GM12874 (cell line): ENCODE measurements around the gene ACO2.

Source experiments
- TF ChIP-seq, protein P1 (sequence below): IDR thresholded peaks from 2 replicates; pipeline ENCODE4 v1.5.1; 2011; ENCODE audit warnings: low read depth, mild to moderate bottlenecking, control low read depth, low read length, moderate library complexity; ENCODE audit not compliant: insufficient read depth

ACO2 gene

DNA sequence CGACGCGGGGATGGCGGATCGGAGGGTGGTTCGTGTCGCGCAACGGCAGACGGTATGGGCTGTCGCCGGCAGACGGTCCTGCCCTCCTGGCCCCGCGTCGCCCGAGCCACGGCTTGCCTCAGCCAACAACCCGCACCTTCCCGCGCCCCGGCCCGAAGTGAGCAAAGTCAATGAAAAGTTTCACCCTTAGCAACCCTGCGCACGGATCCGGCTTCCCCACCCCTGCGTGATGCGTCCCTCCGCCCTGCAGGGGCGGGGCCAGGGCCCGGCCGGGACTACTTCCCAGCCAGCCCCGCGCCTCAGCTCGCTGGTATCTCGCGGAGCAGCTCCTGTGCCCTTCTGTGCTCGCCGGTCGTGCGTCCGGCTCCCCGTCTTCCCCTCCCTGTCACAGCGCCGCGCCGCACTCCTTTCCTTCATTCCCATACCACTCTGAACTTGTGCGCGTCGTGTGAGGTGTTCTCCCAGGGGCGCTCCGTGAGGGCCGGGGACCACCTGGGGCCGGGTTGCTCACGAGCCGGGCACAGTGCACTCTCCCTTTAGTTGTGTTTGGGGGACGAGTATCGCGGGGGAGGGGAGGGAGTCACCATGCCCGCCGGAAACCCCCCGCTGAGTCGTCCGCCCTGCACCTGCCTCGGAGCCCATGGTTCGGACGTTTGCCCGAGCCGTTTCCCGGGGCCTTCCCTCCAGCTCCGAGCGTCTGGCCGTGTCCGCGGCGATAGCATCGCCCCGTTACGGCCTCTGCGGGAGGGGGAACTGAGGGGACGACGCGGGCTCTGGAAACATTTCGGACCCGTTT is 22.1 kb upstream of the ACO2 start, which contains the start of gene TOB2:
TSS of gene TOB2 (minus strand) at position 163 of the 796 bp plus-strand sequence. CDS start 9,456 bp downstream, outside the sequence.
- TF ChIP-seq, protein P1, sequence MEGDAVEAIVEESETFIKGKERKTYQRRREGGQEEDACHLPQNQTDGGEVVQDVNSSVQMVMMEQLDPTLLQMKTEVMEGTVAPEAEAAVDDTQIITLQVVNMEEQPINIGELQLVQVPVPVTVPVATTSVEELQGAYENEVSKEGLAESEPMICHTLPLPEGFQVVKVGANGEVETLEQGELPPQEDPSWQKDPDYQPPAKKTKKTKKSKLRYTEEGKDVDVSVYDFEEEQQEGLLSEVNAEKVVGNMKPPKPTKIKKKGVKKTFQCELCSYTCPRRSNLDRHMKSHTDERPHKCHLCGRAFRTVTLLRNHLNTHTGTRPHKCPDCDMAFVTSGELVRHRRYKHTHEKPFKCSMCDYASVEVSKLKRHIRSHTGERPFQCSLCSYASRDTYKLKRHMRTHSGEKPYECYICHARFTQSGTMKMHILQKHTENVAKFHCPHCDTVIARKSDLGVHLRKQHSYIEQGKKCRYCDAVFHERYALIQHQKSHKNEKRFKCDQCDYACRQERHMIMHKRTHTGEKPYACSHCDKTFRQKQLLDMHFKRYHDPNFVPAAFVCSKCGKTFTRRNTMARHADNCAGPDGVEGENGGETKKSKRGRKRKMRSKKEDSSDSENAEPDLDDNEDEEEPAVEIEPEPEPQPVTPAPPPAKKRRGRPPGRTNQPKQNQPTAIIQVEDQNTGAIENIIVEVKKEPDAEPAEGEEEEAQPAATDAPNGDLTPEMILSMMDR = no peak

DNA sequence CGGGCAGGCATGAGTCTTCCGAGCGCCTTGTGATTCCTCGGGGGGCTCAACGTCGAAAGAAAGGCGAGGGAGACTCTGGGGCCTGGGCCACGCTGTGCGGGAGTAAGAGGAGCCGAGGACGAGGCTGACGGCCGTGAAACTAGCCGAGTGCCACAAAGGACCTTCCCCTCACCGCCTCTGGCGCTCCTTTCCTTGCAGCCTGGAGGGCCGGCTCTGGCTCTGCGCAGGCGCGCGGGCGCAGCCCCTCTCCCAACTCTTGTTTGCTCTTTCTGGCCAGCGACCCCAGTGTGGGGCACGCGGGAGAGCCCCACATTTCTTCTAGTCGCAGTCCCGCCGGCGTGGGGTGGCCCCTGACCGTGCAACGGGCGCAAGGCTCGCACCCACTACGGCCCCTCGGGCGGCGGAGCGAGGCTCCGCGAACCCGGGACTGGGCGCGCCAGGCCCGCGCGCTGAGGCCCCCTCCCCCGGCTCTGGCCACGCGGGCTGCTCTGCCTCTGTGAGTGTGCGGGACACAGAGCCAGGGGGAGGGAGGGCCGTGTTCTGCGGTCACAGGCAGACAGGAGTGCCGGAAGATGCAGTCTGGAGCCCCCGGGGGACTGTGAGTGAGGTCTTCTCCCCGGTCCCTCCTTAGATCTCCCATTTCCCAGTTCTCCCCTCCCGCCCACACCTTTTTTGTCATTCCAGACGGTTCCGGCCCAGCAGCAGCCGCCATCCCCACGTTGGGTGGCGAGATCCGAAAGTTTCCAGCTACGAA is 21.3 kb upstream of the ACO2 start:
- TF ChIP-seq, protein P1 = no peak

DNA sequence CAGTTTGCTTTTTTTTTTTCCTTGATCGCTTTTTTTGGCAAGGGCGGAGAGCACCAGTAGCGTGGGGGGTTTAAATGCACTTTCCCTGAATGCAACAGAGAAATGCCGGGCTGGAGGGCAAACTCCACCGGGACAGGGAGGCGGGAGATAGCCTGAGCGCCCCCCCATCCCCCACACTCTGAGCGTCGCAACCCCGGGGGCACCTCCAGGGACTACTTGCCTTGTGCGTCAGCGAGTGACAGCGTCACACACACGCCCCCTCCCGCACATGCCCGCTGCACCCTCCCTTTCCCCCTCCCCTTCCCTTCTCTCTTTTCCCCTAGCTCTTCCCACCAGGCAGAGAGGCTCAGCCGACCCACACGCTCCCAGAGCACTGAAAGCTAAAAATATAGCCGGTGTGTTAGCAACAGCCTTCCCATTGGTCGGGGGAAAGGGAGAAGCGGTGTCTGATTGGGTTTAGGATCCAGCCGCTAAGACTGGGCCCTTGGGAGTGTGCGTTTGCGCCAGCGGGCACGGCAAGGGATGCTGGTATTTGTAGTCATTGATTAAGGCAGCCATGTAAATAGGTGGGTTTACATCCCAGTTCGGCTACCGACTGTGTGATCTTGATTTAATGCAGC is 20.6 kb upstream of the ACO2 start:
- TF ChIP-seq, protein P1 = no peak

DNA sequence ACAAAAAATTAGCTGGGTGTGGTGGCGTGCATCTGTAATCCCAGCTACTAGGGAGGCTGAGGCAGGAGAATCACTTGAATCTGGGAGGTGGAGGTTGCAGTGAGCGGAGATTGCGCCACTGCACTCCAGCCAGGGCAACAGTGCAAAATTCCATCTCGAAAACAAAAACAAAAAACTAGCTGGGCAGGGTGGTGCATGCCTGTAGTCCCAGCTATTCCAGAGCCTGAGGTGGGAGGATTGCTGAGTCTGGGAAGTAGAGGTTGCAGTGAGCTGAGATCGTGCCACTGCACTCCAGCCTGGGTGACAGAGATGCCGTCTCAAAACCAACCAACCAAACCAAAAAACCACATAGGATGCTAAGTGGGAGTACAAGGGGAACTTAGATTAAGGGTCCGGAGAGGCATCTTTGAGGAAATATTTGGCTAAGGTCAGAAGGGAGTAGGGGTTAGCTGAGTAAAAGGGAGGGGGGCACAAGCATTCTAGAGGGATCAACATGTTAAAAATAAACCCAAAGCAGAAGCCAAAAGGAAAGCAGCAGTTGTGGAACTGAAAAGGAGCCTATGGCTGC is 10.7 kb upstream of the ACO2 start:
- TF ChIP-seq, protein P1 = no peak

DNA sequence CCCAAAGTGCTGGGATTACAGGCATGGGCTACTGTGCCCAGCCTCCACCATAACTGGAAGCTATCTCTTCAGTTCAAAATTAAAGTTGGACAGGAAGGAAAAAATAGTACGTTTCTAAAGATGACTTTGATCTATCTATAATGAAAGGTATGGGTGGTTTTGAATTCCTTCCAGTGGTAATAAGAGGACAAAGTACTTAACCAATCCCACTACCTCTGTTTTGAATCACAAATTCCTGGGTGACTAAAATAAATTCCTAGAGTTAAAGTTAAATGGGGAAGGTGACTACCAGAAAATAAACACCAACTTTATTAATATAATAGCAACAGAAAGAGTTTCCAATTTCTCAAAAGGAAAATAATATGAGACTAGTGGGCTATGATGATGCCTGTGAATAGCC is 9.5 kb upstream of the ACO2 start:
- TF ChIP-seq, protein P1 = no peak

DNA sequence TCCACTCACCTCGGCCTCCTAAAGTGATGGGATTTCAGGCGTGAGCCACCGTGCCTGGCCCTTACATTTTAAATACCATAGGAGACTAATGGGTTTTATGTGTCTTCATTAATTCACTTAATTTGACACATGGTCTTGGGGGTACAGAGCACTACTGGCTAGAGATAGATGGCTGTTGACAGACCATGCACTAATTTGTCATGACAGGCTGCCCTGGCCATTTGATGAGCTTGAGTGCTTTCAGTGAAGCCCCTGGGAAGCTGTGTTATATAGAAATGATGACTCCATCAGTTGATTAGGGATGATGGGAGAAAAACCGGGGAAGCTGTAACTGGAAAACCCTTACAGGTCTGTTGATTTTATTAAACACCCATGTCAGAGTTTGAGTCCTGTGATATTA is 7.0 kb upstream of the ACO2 start:
- TF ChIP-seq, protein P1 = no peak
